Gastrocnemius medialis (tissue), 4 donors: ENCODE measurements around the gene CDA. TPM values are rescaled to one million over a fixed set of nuclear protein-coding genes. Genes with fewer than 3 reads are reported as not detected.

Source experiments
- ATAC-seq, 2 donors: fragments of 150-250 bp; one replicate each; pipeline ENCODE4 v1.9.1; 2016
- DNase-seq, 2 donors: peaks; one replicate each; pipeline ENCODE4 v3.0.0-alpha.2; 2019
- H3K27ac ChIP-seq, 4 donors: fragments of 200-600 bp; sonication (generic); 1 replicate in 1 of 4; 2 replicates in 3 of 4; pipeline ENCODE4 v1.5.1; 2016 to 2018; ENCODE audit warnings: mild to moderate bottlenecking in 2 of 4, moderate library complexity in 1 of 4
- H3K27me3 ChIP-seq, 3 donors: fragments of 200-600 bp; sonication (generic) in 2 of 3; 1 replicate in 1 of 3; 2 replicates in 2 of 3; pipeline versions ENCODE4 v1.5.1 to v1.6.0; 2016 to 2019; ENCODE audit warnings: mild to moderate bottlenecking in 1 of 3, moderate library complexity in 1 of 3
- H3K36me3 ChIP-seq, 2 donors: fragments of 200-600 bp; sonication (generic) in 1 of 2; one replicate each; pipeline ENCODE4 v1.5.1; 2017 to 2018
- H3K4me1 ChIP-seq, 2 donors: fragments of 200-600 bp; sonication (generic) in 1 of 2; one replicate each; pipeline ENCODE4 v1.5.1; 2016 to 2017; ENCODE audit warnings: mild to moderate bottlenecking in 2 of 2
- H3K4me3 ChIP-seq, 4 donors: fragments of 200-600 bp; sonication (generic) in 3 of 4; 1 replicate in 1 of 4; 2 replicates in 3 of 4; pipeline ENCODE4 v1.5.1; 2016 to 2019; ENCODE audit warnings: mild to moderate bottlenecking in 2 of 4
- H3K9me3 ChIP-seq, 3 donors: fragments of 200-600 bp; sonication (generic) in 2 of 3; 1 replicate in 1 of 3; 2 replicates in 2 of 3; pipeline ENCODE4 v1.5.1; 2016 to 2019
- CTCF ChIP-seq, 5 experiments: fragments of 450-650 bp in 3 of 5; fragments of 200-600 bp in 2 of 5; sonication (generic) in 2 of 5; IDR thresholded peaks in 4 of 5; conservative IDR thresholded peaks in 1 of 5; 1 replicate in 4 of 5; 2 replicates in 1 of 5; pipeline ENCODE4 v1.5.1; 2016 to 2019; ENCODE audit warnings: antibody characterized with exemption in 5 of 5, mild to moderate bottlenecking in 3 of 5, moderate library complexity in 3 of 5
- POLR2A ChIP-seq, 2 donors: fragments of 450-650 bp; IDR thresholded peaks; one replicate each; pipeline ENCODE4 v1.6.1; 2017; ENCODE audit warnings: antibody characterized with exemption in 2 of 2, mild to moderate bottlenecking in 2 of 2, moderate library complexity in 2 of 2
- in situ Hi-C, 4 donors: fragments of 200-750 bp; cut with MboI; loops; one replicate each; pipeline versions ENCODE4 v1.15.0 to v1.8.0; 2017; ENCODE audit warnings: low sequenced_read_pairs in 4 of 4
- intact Hi-C: fragments of 100-400 bp; cut with DNase I; formaldehyde crosslinking; loops from one replicate; pipeline ENCODE4 v1.15.1; 2023; ENCODE audit warnings: low total_unique reads
- total RNA-seq, 4 donors: library from RNA; depleted of rRNA; stranded (reverse); fragments of >200 nt; gene quantifications; one replicate each; pipeline versions ENCODE4 v1.1.0 to v1.2.3, GENCODE V29; 2016

CDA gene
- total RNA-seq, 4 donors from 2014 or later = 0.71 to 1.7 (median 1.2) TPM

GRCh38 chr1:20551945-20552727 lies 36.8 kb upstream of the CDA start, which contains the start of gene FAM43B:
Gene FAM43B, plus strand, starts transcription at chr1:20552573. Its CDS starts 401 bp downstream, at chr1:20552974.
- peak within 1 kb of the TSS; percentile 35 to 50 (median 47) for H3K4me3 ChIP-seq
- intact Hi-C loops (no loop called here), in situ Hi-C loops (no loop called here)
- ATAC-seq = peak; percentile 49 to 50
- H3K27me3 ChIP-seq = peaks cover 10 to 32% (median 29%) of the 10 kb centered on the region in 3 donors
- TF ChIP-seq POLR2A (IDR thresholded peaks at IDR 0.05) (peak in 1 of 2 donors; percentile 8), CTCF (IDR thresholded peaks at IDR 0.05 in 4 of 5, conservative IDR thresholded peaks at IDR 0.05 in 1 of 5) (no peak)
- peaks cover 0 to 9% of the 10 kb centered on the region in 2 donors for H3K4me1 ChIP-seq
- peak; percentile 24 to 49 for DNase-seq
- H3K9me3 ChIP-seq = no peaks in the 10 kb centered on the region
- no peaks in the 10 kb centered on the region for H3K36me3 ChIP-seq
- peak within 1 kb of the TSS; percentile 17 to 58 (median 46) for H3K27ac ChIP-seq

- no peak for TF ChIP-seq CTCF (IDR thresholded peaks at IDR 0.05 in 4 of 5, conservative IDR thresholded peaks at IDR 0.05 in 1 of 5)
- in situ Hi-C loops (no loop called here), intact Hi-C loops (no loop called here)
- Histone ChIP-seq H3K4me3 (peak overlapping the region; percentile 35 to 50 (median 47)), H3K4me1 (peaks cover 0 to 9% of the 10 kb centered on the region in 2 donors), H3K27ac (peak overlapping the region in 2 of 4 donors; percentile 17 to 44), H3K27me3 (peaks cover 10 to 32% (median 27%) of the 10 kb centered on the region in 3 donors), H3K9me3 (no peaks in the 10 kb centered on the region), H3K36me3 (no peaks in the 10 kb centered on the region)
- DNase-seq (no peak), ATAC-seq (no peak)
Observed at GRCh38 chr1:20552728-20553445, 36.0 kb upstream of the CDA start.

- intact Hi-C loops = no loop called here
- in situ Hi-C loops = no loop called here
- H3K4me1 ChIP-seq = peaks cover 0 to 9% of the 10 kb centered on the region in 2 donors
- peaks cover 10 to 32% (median 16%) of the 10 kb centered on the region in 3 donors for H3K27me3 ChIP-seq
- no peak overlapping the region for H3K27ac ChIP-seq
- H3K36me3 ChIP-seq = no peaks in the 10 kb centered on the region
- no peak overlapping the region for H3K4me3 ChIP-seq
- DNase-seq (no peak), ATAC-seq (no peak)
- no peaks in the 10 kb centered on the region for H3K9me3 ChIP-seq
- no peak for TF ChIP-seq CTCF (IDR thresholded peaks at IDR 0.05 in 4 of 5, conservative IDR thresholded peaks at IDR 0.05 in 1 of 5)
- no peak for TF ChIP-seq POLR2A (IDR thresholded peaks at IDR 0.05)
Observed at GRCh38 chr1:20555025-20555757, 33.7 kb upstream of the CDA start.

- intact Hi-C loops = no loop called here
- no peak for ATAC-seq
- no peak overlapping the region for H3K27ac ChIP-seq
Observed at GRCh38 chr1:20555758-20556120, 33.2 kb upstream of the CDA start.

More at GRCh38 chr1:20555758-20556120, 33.2 kb upstream of the CDA start:
- H3K4me1 ChIP-seq = peaks cover 0 to 9% of the 10 kb centered on the region in 2 donors
- H3K9me3 ChIP-seq = no peaks in the 10 kb centered on the region
- no peaks in the 10 kb centered on the region for H3K36me3 ChIP-seq
- H3K27me3 ChIP-seq = peaks cover 8 to 32% (median 16%) of the 10 kb centered on the region in 3 donors
- TF ChIP-seq POLR2A (IDR thresholded peaks at IDR 0.05) (no peak), CTCF (IDR thresholded peaks at IDR 0.05 in 4 of 5, conservative IDR thresholded peaks at IDR 0.05 in 1 of 5) (no peak)
- H3K4me3 ChIP-seq = no peak overlapping the region
- DNase-seq = no peak
- in situ Hi-C loops = no loop called here
